GM13976 (cell line): ENCODE data around the gene SMYD4.

Experiments used
- DNase-seq: peaks from one replicate; pipeline ENCODE4 v3.0.0; 2012; ENCODE audit warnings: low spot score
- CTCF ChIP-seq: IDR thresholded peaks from 2 replicates; pipeline ENCODE4 v1.5.1; 2012; ENCODE audit warnings: borderline replicate concordance, mild to moderate bottlenecking; ENCODE audit not compliant: insufficient read depth; ENCODE audit errors: extremely low read depth, missing control alignments, control extremely low read depth
- in situ Hi-C: fragments of 300-500 bp; cut with MboI; formaldehyde crosslinking; loops from one replicate; pipeline ENCODE4 v1.12.0; 2022; ENCODE audit warnings: low sequenced_read_pairs, mixed read lengths, inconsistent platforms; ENCODE audit not compliant: unreplicated experiment

Gene SMYD4

GRCh38 chr17:1783834-1784611 lies 45.7 kb downstream of the SMYD4 start:
- no peak for TF ChIP-seq CTCF
- peak; percentile 62 for DNase-seq
- in situ Hi-C loops: no loop called here

- no peak for TF ChIP-seq CTCF
- no peak for DNase-seq
- in situ Hi-C loops: no loop called here
Measured at GRCh38 chr17:1783271-1783670, 46.4 kb downstream of the SMYD4 start.

GRCh38 chr17:1782171-1782567 lies 47.5 kb downstream of the SMYD4 start:
- in situ Hi-C loops: no loop called here
- no peak for DNase-seq
- TF ChIP-seq CTCF: no peak

GRCh38 chr17:1779571-1780131 lies 50.1 kb downstream of the SMYD4 start:
- in situ Hi-C loops: no loop called here
- DNase-seq: no peak
- TF ChIP-seq CTCF: no peak

GRCh38 chr17:1776857-1777256 lies 52.8 kb downstream of the SMYD4 start:
- in situ Hi-C loops: no loop called here
- no peak for DNase-seq
- no peak for TF ChIP-seq CTCF

GRCh38 chr17:1776328-1776727 lies 53.4 kb downstream of the SMYD4 start:
- no peak for DNase-seq
- TF ChIP-seq CTCF: no peak
- in situ Hi-C loops: no loop called here
